Bronchial epithelial cell (primary cell): Measurements from ENCODE around the gene FOXF2. TPM values are rescaled to one million over a fixed set of nuclear protein-coding genes. Genes with fewer than 3 reads are reported as not detected.
"Not testable (repeated sequence)": the region's sequence is repeated elsewhere in the genome, so short reads cannot be mapped to it uniquely, and the experiment has no call there.

Source experiments
- DNase-seq: peaks from one replicate; pipeline ENCODE4 v3.0.0-alpha.2; 2010; ENCODE audit warnings: low read depth
- FAIRE-seq: peaks from 2 replicates; lab custom pipeline; 2011; peaks lifted over from hg19 to GRCh38; lab: Jason Lieb, UNC
- H3K27me3 ChIP-seq: 2 replicates; pipeline ENCODE4 v1.5.1; 2011; ENCODE audit warnings: low read length; ENCODE audit not compliant: control insufficient read depth, insufficient read depth
- H3K36me3 ChIP-seq: 2 replicates; pipeline ENCODE4 v1.5.1; 2011; ENCODE audit warnings: low read length; ENCODE audit not compliant: control insufficient read depth, insufficient read depth
- H3K4me3 ChIP-seq: 2 replicates; pipeline ENCODE4 v1.5.1; 2011; ENCODE audit warnings: mild to moderate bottlenecking, low read depth, low read length, control low read depth
- total RNA-seq: library from RNA; depleted of rRNA; stranded (reverse); fragments of >200 nt; gene quantifications from 2 replicates; pipeline ENCODE4 v1.2.1, GENCODE V29; 2014
- TF ChIP-seq, protein P1 (sequence below): IDR thresholded peaks from 2 replicates; pipeline ENCODE4 v1.5.1; 2011; ENCODE audit warnings: mild to moderate bottlenecking, moderate library complexity, low read length, control low read depth, inconsistent platforms; ENCODE audit not compliant: insufficient read depth, severe bottlenecking

FOXF2 gene
- total RNA-seq, 1 donor from 2014 or later, result not detected

DNA sequence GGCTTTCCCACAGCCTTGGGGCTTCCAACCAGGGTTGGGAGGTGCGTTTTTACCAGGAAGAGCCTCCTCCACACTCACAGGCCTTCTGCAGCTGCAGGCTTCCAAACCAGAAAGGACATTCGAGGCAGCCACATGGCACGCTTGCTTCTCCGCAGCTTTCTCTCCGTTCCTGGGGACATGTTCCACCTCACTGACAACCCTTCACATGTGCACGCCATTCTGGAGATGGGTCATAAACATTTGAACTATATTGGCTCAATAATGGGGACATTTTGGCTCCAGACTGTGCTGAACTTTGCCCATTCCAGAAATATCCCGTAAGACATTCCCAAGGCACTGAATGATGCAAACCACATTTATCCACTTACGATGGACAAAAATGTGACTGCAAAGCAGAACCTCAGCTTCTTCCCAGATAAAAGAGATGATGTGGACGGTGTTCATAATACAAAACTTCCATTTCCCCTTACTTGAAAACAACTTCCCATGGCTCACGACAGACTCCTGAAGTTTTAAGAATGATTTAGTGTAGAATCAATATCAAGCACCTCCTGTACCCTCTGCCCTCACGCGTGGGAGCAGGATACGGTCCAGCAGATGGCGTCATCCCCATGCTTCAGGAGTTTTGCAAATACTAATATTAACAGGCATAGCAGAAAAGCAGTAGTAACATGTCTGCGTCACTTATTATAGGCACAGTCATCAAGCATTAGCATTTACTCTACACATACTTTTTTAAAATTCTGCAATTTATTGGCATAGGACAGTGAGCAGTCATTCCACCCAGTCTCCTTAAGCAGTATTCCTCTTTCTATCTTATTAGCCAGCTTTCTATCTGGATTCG, 25.4 kb upstream of the FOXF2 start:
- Histone ChIP-seq H3K27me3 (no peaks in the 10 kb centered on the region), H3K36me3 (no peaks in the 10 kb centered on the region), H3K4me3 (no peak overlapping the region)
- peak; percentile 7 for DNase-seq
- TF ChIP-seq, protein P1, sequence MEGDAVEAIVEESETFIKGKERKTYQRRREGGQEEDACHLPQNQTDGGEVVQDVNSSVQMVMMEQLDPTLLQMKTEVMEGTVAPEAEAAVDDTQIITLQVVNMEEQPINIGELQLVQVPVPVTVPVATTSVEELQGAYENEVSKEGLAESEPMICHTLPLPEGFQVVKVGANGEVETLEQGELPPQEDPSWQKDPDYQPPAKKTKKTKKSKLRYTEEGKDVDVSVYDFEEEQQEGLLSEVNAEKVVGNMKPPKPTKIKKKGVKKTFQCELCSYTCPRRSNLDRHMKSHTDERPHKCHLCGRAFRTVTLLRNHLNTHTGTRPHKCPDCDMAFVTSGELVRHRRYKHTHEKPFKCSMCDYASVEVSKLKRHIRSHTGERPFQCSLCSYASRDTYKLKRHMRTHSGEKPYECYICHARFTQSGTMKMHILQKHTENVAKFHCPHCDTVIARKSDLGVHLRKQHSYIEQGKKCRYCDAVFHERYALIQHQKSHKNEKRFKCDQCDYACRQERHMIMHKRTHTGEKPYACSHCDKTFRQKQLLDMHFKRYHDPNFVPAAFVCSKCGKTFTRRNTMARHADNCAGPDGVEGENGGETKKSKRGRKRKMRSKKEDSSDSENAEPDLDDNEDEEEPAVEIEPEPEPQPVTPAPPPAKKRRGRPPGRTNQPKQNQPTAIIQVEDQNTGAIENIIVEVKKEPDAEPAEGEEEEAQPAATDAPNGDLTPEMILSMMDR, result no peak
- no peak for FAIRE-seq

DNA sequence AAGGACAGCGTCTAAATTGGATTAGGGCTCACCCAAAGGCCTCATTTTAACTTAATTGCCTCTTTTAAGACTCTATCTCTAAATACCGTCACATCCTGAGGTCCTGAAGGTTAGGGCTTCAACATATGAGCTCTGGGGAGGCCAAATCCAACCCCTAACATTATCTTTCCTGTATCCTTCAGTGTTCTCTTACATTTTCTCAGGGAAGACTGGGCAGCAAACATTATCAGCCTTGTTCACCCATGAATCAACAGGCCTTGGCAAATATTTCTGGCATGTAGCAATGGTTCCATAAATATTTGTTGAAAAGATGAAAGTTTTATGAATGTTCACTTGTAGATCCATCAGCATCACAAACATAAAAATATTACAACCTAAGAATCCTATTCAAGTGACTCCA, 24.6 kb upstream of the FOXF2 start:
- FAIRE-seq (no peak), DNase-seq (no peak)
- no peak overlapping the region for H3K4me3 ChIP-seq
- no peaks in the 10 kb centered on the region for H3K36me3 ChIP-seq
- TF ChIP-seq, protein P1, result no peak
- H3K27me3 ChIP-seq, result peaks cover 1% of the 10 kb centered on the region

DNA sequence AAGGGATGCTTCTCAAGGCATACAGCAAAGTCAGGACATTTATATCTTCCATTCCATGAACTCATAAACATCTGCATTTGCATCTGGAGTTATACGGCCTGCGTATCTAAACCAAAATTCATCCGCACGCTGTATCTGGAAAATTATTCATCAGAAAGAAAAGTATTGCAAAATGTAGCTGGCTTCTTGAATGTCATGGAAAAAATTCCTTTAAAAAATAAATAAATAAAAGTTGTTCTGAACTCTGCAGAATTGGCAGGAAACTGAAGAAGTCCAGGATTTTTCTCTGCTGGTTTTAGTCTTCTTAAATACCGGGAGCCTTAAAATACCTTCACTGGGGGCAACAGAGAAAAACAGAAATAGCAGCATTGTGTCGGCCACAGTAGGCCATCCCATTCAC, 23.7 kb upstream of the FOXF2 start:
- DNase-seq (no peak), FAIRE-seq (no peak)
- H3K4me3 ChIP-seq, result no peak overlapping the region
- peaks cover 1% of the 10 kb centered on the region for H3K27me3 ChIP-seq
- no peaks in the 10 kb centered on the region for H3K36me3 ChIP-seq
- TF ChIP-seq, protein P1, result no peak

DNA sequence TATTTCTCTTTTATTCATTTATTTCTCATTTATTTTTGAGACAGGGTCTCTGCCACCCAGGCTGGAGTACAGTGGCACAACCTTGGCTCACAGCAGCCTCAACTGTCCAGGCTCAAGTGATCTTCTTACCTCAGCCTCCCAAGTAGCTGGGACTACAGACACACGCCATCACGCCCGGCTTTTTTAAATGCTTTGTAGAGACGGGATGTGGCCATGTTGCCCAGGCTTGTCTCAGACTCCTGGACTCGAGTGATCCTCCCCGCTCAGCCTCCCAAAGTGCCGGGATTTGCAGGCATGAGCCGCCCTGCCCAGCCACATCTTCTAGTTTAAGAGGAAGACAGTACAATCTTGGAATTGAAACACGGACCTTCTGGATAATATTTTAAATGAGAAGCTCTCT, 21.6 kb upstream of the FOXF2 start:
- no peak for DNase-seq
- Histone ChIP-seq H3K4me3 (no peak overlapping the region), H3K36me3 (no peaks in the 10 kb centered on the region), H3K27me3 (peaks cover 3% of the 10 kb centered on the region)
- TF ChIP-seq, protein P1, result no peak
- FAIRE-seq, result no peak

DNA sequence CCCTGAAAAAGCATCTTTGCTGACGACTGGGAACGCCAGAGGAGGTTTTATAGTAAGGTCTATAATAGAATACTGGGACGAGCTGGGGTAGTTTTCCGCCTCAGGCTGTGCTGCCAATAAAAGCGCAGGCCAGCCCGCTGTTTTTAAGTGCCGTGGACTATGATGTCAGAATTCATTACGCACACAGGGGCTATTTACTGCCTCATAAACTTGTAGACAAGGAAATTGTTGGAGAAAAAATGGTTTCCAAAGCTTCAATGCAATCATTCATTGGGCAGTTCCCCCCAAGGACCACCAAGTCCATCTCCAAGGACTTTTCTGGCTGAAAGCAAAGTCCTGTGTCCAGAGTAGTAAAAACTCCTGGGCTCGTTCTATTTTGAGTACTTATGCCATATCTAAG, 20.4 kb upstream of the FOXF2 start:
- no peaks in the 10 kb centered on the region for H3K36me3 ChIP-seq
- H3K4me3 ChIP-seq, result no peak overlapping the region
- TF ChIP-seq, protein P1, result no peak
- peaks cover 6% of the 10 kb centered on the region for H3K27me3 ChIP-seq
- FAIRE-seq (no peak), DNase-seq (no peak)

DNA sequence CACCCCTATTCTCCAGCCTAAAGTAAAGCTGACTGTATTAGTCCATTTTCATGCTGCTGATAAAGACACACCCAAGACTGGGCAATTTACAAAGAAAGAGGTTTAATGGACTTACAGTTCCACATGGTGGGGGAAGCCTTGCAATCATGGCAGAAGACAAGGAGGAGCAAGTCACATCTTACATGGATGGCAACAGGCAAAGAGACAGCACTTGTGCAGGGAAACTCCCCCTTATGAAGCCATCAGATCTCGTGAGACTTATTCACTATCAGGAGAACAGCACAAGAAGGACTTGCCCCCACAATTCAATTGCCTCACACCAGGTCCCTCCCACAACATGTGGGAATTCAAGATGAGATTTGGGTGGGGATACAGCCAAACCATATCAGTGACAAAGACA, 19.7 kb upstream of the FOXF2 start:
- peaks cover 12% of the 10 kb centered on the region for H3K27me3 ChIP-seq
- not testable (repeated sequence) for FAIRE-seq

More for the DNA sequence above, 19.7 kb upstream of the FOXF2 start:
- not testable (repeated sequence) for DNase-seq, H3K36me3 ChIP-seq, H3K4me3 ChIP-seq
